Endothelial cell of umbilical vein (primary cell): ENCODE measurements around the gene HBS1L. TPM values are rescaled to one million over a fixed set of nuclear protein-coding genes. Genes with fewer than 3 reads are reported as not detected.

ENCODE experiments used
- BruUV-seq: library from RNA; stranded (reverse); fragments of 400-500 nt; replicated peaks from 2 replicates; lab custom pipeline; 2021; lab: Mats Ljungman, UMichigan
- CTCF ChIA-PET: fragments of 300-600, 350-600 bp; sonication (Branson Sonifier 250); formaldehyde crosslinking; loops from one replicate; lab custom pipeline; 2021; ENCODE audit warnings: antibody characterized with exemption, inconsistent platforms; lab: Charles Lee
- POLR2A ChIA-PET: fragments of 300-600, 350-600 bp; sonication (Branson Sonifier 250); formaldehyde crosslinking; loops from one replicate; lab custom pipeline; 2021; ENCODE audit warnings: antibody characterized with exemption, inconsistent platforms; lab: Charles Lee
- DNase-seq: peaks from one replicate; pipeline ENCODE4 v3.0.0-alpha.2; 2011; ENCODE audit warnings: low read depth, low spot score
- FAIRE-seq: peaks from 2 replicates; lab custom pipeline; 2011; peaks lifted over from hg19 to GRCh38; lab: Jason Lieb, UNC
- H2AFZ ChIP-seq: 2 replicates; pipeline ENCODE4 v1.6.0; 2012; ENCODE audit warnings: low read depth, low read length, control low read depth, inconsistent platforms
- H3K27ac ChIP-seq: 2 replicates; pipeline ENCODE4 v1.5.1; 2011; ENCODE audit warnings: low read depth, mild to moderate bottlenecking, control low read depth, low read length, moderate library complexity; ENCODE audit not compliant: insufficient read depth
- H3K27me3 ChIP-seq, 2 experiments: 2 replicates each; pipeline versions ENCODE4 v1.6.0 to v1.6.1; 2011; ENCODE audit warnings: low read length in 2 of 2, mixed read lengths in 1 of 2; ENCODE audit not compliant: control insufficient read depth in 2 of 2, insufficient read depth in 2 of 2
- H3K36me3 ChIP-seq, 2 experiments: 2 replicates in 1 of 2; 3 replicates in 1 of 2; pipeline ENCODE4 v1.5.1; 2011; ENCODE audit warnings: low read length in 2 of 2, mild to moderate bottlenecking in 1 of 2, moderate library complexity in 1 of 2; ENCODE audit not compliant: control insufficient read depth in 2 of 2, insufficient read depth in 2 of 2; ENCODE audit errors: extremely low read depth in 1 of 2
- H3K4me1 ChIP-seq: 3 replicates; pipeline ENCODE4 v1.5.1; 2011; ENCODE audit warnings: mild to moderate bottlenecking, low read length; ENCODE audit not compliant: control insufficient read depth, insufficient read depth; ENCODE audit errors: extremely low read depth
- H3K4me2 ChIP-seq: 2 replicates; pipeline ENCODE4 v1.6.1; 2011; ENCODE audit warnings: low read length, control low read depth, mixed read lengths; ENCODE audit not compliant: insufficient read depth
- H3K4me3 ChIP-seq, 3 experiments: fragments of 200-600 bp in 1 of 3; sonication (generic), shearing (Covaris generic) in 1 of 3; replicated peaks in 1 of 3; 2 replicates each; pipeline ENCODE4 v1.5.1; 2011 to 2016; ENCODE audit warnings: control low read depth in 3 of 3, low read length in 3 of 3, mild to moderate bottlenecking in 2 of 3, inconsistent platforms in 1 of 3, low read depth in 1 of 3, moderate library complexity in 1 of 3; ENCODE audit not compliant: insufficient read depth in 1 of 3
- H3K79me2 ChIP-seq: 2 replicates; pipeline ENCODE4 v1.6.0; 2012; ENCODE audit warnings: low read length, inconsistent platforms; ENCODE audit not compliant: control insufficient read depth, insufficient read depth
- H3K9ac ChIP-seq: replicated peaks from 2 replicates; pipeline ENCODE3; 2011; ENCODE audit warnings: low read length, control low read depth; ENCODE audit not compliant: insufficient read depth; ENCODE audit errors: extremely low read depth
- H3K9me1 ChIP-seq: replicated peaks from 3 replicates; pipeline ENCODE4 v1.6.0; 2011; ENCODE audit warnings: mild to moderate bottlenecking, low read length; ENCODE audit not compliant: control insufficient read depth, insufficient read depth; ENCODE audit errors: extremely low read depth
- H3K9me3 ChIP-seq: replicated peaks from 2 replicates; pipeline ENCODE4 v1.5.1; 2012; ENCODE audit warnings: low read length, inconsistent platforms; ENCODE audit not compliant: control insufficient read depth, insufficient read depth
- H4K20me1 ChIP-seq: replicated peaks from 2 replicates; pipeline ENCODE3; 2011; ENCODE audit warnings: mild to moderate bottlenecking, low read length; ENCODE audit not compliant: control insufficient read depth, insufficient read depth; ENCODE audit errors: extremely low read depth
- CTCF ChIP-seq, 2 donors: IDR thresholded peaks; 1 replicate in 1 of 2; 2 replicates in 1 of 2; pipeline ENCODE4 v1.5.1; 2011; ENCODE audit warnings: low read length in 2 of 2, mild to moderate bottlenecking in 2 of 2, moderate library complexity in 2 of 2, control low read depth in 1 of 2, inconsistent platforms in 1 of 2, low read depth in 1 of 2; ENCODE audit not compliant: insufficient read depth in 1 of 2; ENCODE audit errors: extremely low read depth in 1 of 2
- EZH2 ChIP-seq: IDR thresholded peaks from 2 replicates; pipeline ENCODE4 v1.6.1; 2012; ENCODE audit warnings: borderline replicate concordance, low read depth, mild to moderate bottlenecking, moderate library complexity, low read length, inconsistent platforms; ENCODE audit not compliant: severe bottlenecking
- FOS ChIP-seq: IDR thresholded peaks from 2 replicates; pipeline ENCODE4 v1.6.1; 2011; ENCODE audit warnings: mild to moderate bottlenecking, low read length, moderate library complexity, borderline replicate concordance; ENCODE audit not compliant: insufficient read depth
- GATA2 ChIP-seq: IDR thresholded peaks from 2 replicates; pipeline ENCODE4 v1.7.0; 2011; ENCODE audit warnings: low read depth, mild to moderate bottlenecking, moderate library complexity, mixed read lengths, low read length; ENCODE audit not compliant: insufficient read length, insufficient read depth
- JUN ChIP-seq: IDR thresholded peaks from 2 replicates; pipeline ENCODE4 v1.6.1; 2011; ENCODE audit warnings: borderline replicate concordance, low read depth; ENCODE audit not compliant: insufficient read length, insufficient read depth
- MAX ChIP-seq: IDR thresholded peaks from 2 replicates; pipeline ENCODE4 v1.6.1; 2011; ENCODE audit not compliant: insufficient read depth, insufficient read length
- MYC ChIP-seq: IDR thresholded peaks from one replicate; pipeline ENCODE4 v1.6.1; 2011; ENCODE audit warnings: mild to moderate bottlenecking, low read depth, low read length
- POLR2A ChIP-seq: IDR thresholded peaks from 2 replicates; pipeline ENCODE4 v1.6.1; 2012; ENCODE audit warnings: low read depth, mild to moderate bottlenecking, control low read depth, low read length
- POLR2AphosphoS5 ChIP-seq: IDR thresholded peaks from 2 replicates; pipeline ENCODE4 v1.6.1; 2012; ENCODE audit warnings: low read depth, mild to moderate bottlenecking, control low read depth, low read length, moderate library complexity; ENCODE audit not compliant: insufficient read depth
- dilution Hi-C: fragments of 300-500 bp; cut with MboI; formaldehyde crosslinking; loops from one replicate; pipeline ENCODE4 v1.15.0; 2019; ENCODE audit warnings: low sequenced_read_pairs; ENCODE audit not compliant: extremely low pct_ligation_motif_present
- intact Hi-C: fragments of 100-400 bp; cut with micrococcal nuclease; formaldehyde crosslinking; loops from one replicate; pipeline ENCODE4 v1.10.0; 2022
- polyA plus RNA-seq, 4 experiments: library from polyadenylated mRNA; depleted of rRNA in 3 of 4; stranded (reverse) in 3 of 4; unstranded in 1 of 4; fragments of >200 nt; gene quantifications; 2 replicates each; pipeline versions ENCODE4 v1.2.1 to v1.2.3, GENCODE V29; 2011 to 2012; ENCODE audit warnings: missing spikeins in 1 of 4
- total RNA-seq: library from RNA; stranded (reverse); gene quantifications from 2 replicates; pipeline ENCODE4 v1.2.3, GENCODE V29; 2021

Gene HBS1L
- total and polyA plus RNA-seq, 2 donors (not counting 3 experiments of a cell fraction or from before 2014, with no cell fraction given) = 23.7 to 74.6 TPM

- Histone ChIP-seq H4K20me1 (no peaks in the 10 kb centered on the region), H3K9me1 (no peaks in the 10 kb centered on the region), H3K9me3 (no peaks in the 10 kb centered on the region), H3K4me1 (no peaks in the 10 kb centered on the region), H3K4me3 (no peak overlapping the region), H3K36me3 (no peaks in the 10 kb centered on the region), H3K27me3 (no peaks in the 10 kb centered on the region), H3K79me2 (peaks cover 3% of the 10 kb centered on the region), H3K9ac (no peak overlapping the region), H2AFZ (no peak overlapping the region), H3K4me2 (no peak overlapping the region), H3K27ac (no peak overlapping the region)
- TF ChIP-seq MYC (no peak), FOS (no peak), POLR2AphosphoS5 (no peak), EZH2 (no peak), GATA2 (no peak), CTCF (IDR thresholded peaks at IDR 0.05; ENCODE audit: extremely low read depth in 1 of 2, insufficient read depth in 1 of 2, low read depth in 1 of 2, low read length in 2 of 2) (no peak), POLR2A (no peak), MAX (no peak), JUN (no peak)
- ChIA-PET CTCF (no interaction called here), POLR2A (no interaction called here)
- dilution Hi-C loops = no loop called here
- intact Hi-C loops = no loop called here
- DNase-seq = no peak
- BruUV-seq = no TSS peak
- no peak for FAIRE-seq
Observed at GRCh38 chr6:135008072-135008940, 46.3 kb downstream of the HBS1L start.
